ENCODE data around the gene CTNNA3.

- TF ChIP-seq POLR2A (IDR thresholded peaks at IDR 0.05) = no peak
- TF ChIP-seq, protein P1, sequence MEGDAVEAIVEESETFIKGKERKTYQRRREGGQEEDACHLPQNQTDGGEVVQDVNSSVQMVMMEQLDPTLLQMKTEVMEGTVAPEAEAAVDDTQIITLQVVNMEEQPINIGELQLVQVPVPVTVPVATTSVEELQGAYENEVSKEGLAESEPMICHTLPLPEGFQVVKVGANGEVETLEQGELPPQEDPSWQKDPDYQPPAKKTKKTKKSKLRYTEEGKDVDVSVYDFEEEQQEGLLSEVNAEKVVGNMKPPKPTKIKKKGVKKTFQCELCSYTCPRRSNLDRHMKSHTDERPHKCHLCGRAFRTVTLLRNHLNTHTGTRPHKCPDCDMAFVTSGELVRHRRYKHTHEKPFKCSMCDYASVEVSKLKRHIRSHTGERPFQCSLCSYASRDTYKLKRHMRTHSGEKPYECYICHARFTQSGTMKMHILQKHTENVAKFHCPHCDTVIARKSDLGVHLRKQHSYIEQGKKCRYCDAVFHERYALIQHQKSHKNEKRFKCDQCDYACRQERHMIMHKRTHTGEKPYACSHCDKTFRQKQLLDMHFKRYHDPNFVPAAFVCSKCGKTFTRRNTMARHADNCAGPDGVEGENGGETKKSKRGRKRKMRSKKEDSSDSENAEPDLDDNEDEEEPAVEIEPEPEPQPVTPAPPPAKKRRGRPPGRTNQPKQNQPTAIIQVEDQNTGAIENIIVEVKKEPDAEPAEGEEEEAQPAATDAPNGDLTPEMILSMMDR (IDR thresholded peaks at IDR 0.05) = no peak
Measured at GRCh38 chr10:66176772-66177171, 1519.2 kb downstream of the CTNNA3 start.

Data from upper lobe of left lung (tissue), 4 donors.